Peyer's patch (tissue), 4 donors: Measurements from ENCODE around the gene SIPA1L3.
A peak's percentile ranks its signal among the peaks of the same experiment; 100 is the strongest.

Source experiments
- POLR2A ChIP-seq, 2 donors: fragments of 450-650 bp; IDR thresholded peaks; one replicate each; pipeline ENCODE4 v1.5.1; 2017; ENCODE audit warnings: antibody characterized with exemption in 2 of 2, mild to moderate bottlenecking in 2 of 2, moderate library complexity in 2 of 2
- TF ChIP-seq, protein P1 (sequence below), 6 experiments: fragments of 450-650 bp in 4 of 6; fragments of 200-600 bp in 2 of 6; sonication (generic) in 1 of 6; IDR thresholded peaks; one replicate each; pipeline ENCODE4 v1.5.1; 2017 to 2019; ENCODE audit warnings: antibody characterized with exemption in 6 of 6, mild to moderate bottlenecking in 3 of 6, moderate library complexity in 1 of 6

DNA sequence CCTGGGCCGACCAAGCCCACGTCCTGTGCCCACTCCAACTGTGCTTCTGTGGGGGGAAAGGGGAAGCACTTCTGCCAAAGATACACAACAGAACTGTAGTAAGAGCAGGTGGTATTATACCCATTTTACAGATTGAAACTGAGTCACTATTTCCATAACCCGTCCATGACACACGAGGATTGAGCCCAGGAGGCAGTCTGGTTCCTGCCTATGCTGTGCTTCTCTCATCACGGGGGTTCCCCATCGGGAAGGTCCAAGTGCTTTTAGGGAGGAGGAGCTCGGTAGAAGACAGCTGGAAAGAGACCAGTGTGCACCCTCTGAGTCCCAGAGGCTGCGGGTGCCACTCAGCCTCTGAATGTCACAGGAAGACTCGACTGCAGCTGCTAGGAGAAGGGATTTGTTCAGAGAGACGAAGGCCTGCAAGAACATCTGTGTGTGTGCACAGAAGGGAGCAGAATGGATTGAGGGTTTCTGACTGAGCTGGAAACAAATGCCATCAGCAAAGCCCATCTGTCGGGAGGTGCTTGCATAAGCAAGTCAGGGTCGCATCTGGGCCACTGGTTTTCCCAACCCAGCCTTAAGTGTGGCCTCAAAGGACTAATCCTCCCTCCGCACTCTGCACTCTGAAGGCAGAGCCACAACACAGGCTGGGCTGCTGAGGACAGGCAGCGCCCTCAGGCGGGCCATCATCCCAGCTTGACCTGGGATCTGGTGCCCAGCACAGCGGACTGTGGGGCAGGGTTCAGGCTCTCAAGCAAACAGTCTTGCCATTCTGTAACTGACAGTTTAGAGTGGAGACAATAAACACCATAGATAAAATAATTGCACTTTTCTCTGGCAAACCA, 167.1 kb downstream of the SIPA1L3 start:
- TF ChIP-seq POLR2A (IDR thresholded peaks at IDR 0.05): no peak
- TF ChIP-seq, protein P1, sequence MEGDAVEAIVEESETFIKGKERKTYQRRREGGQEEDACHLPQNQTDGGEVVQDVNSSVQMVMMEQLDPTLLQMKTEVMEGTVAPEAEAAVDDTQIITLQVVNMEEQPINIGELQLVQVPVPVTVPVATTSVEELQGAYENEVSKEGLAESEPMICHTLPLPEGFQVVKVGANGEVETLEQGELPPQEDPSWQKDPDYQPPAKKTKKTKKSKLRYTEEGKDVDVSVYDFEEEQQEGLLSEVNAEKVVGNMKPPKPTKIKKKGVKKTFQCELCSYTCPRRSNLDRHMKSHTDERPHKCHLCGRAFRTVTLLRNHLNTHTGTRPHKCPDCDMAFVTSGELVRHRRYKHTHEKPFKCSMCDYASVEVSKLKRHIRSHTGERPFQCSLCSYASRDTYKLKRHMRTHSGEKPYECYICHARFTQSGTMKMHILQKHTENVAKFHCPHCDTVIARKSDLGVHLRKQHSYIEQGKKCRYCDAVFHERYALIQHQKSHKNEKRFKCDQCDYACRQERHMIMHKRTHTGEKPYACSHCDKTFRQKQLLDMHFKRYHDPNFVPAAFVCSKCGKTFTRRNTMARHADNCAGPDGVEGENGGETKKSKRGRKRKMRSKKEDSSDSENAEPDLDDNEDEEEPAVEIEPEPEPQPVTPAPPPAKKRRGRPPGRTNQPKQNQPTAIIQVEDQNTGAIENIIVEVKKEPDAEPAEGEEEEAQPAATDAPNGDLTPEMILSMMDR (IDR thresholded peaks at IDR 0.05): peak in 2 of 6 experiments; percentile 28 to 34
